Stimulated activated CD4-positive, alpha-beta T cell treated with anti-CD3 and anti-CD28 coated beads, Interleukin-15, amount 100 ng/mL, for 24 hours (primary cell): ENCODE measurements around the gene CDC16.
"Not testable (repeated sequence)": the region's sequence is repeated elsewhere in the genome, so short reads cannot be mapped to it uniquely, and the experiment has no call there.

Experiments
- DNase-seq: peaks from one replicate; pipeline ENCODE4 v3.0.0-alpha.2; 2020

Gene CDC16

GRCh38 chr13:114228176-114228575, 6.5 kb upstream of the CDC16 start:
- no peak for DNase-seq

DNA sequence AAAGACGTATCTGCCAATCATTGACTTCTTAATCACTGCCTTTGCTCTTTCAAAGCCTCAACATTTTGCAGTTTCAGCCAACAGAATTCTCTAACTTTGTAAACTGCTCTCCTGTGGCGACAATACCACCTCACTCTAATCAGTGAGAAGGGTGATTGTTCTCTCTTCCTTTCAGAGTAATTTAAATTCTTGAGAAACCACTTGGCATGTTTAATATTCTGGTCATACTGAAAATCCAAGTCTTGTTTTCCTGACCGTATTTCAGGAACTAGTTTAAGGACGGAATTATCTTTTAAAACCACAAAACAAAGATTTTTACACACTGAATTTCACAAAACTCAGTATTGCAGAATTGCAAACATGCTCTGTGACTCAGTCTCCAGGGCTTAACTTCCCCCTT, 5.2 kb upstream of the CDC16 start:
- no peak for DNase-seq

DNA sequence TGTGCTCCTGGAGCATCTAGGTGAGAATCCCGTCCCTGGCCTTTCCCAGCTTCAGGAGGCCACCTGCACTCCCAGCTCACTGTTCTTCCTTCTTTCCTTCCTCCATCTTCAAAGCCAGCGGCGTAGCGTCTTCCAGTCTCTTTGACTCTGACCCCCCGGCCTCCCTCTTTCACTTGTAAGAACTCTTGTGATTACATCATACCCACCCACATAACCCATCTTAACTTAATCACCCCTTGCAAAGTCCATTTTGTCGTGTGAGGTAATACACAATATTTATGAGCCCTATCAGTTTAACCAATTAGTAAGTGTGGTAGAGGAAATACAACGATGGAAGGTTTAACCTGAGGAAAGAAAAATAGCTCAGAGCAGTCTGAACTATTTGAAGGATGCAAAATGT, 4.6 kb upstream of the CDC16 start:
- no peak for DNase-seq

DNA sequence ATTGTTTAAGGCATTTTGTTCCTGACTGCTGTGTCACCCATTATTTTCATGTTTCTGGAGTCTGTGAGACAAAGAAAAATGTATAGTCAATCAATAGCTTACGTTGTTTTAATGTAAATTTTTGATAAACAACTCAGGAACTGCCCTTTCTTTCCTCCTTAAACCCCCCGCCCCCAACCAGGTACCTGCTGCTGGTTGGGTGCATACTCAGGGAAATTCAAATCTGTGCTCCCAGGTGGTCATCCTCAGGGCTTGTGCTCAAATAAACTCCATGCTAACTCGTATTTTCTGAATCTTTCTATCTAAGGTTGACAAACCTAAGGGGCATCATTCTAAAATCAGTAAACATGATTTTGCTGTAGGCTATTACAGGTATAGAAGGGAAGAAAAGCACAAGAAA, 4.1 kb upstream of the CDC16 start:
- DNase-seq = no peak

DNA sequence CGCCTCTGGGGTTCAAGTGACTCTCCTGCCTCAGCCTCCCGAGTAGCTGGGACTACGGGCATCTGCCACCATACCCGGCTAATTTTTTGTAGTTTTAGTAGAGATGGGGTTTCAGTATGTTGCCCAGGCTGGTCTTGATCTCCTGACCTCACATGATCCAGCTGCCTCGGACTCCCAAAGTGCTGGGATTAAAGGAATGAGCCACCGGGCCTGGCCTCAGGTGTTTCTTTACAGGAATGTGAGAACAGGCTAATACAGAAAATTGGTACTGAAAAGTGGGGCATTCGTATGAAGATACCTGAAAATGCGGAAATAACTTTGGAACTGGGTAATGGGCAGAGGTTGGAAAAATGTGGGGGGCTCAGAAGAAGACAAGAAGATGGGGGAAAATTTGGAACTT, 2.8 kb upstream of the CDC16 start:
- no peak for DNase-seq

- no peak for DNase-seq
Observed at GRCh38 chr13:114234266-114234644, 442 bp upstream of the CDC16 start.

DNA sequence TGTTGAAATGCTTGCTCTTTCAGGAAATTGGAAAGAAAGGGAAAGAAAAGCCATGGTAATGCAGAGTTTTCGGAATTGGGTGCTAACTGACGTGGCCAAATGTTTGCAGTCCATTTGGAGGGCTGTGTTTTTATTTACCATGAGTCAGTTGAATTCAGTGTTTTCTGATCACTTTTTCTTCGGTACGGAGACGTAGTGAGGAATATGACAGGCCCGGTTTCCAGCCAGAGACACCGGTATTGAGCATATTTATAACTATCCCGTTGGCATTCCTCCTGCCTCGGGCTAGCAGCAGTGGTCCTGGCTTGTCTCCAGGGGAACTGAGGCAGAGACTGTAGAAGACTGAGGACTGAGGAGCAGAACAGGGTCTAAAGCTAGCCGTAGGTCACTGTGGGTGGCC, 1.0 kb downstream of the CDC16 start:
- DNase-seq = no peak

GRCh38 chr13:114236227-114236626, 1.5 kb downstream of the CDC16 start:
- DNase-seq = no peak

GRCh38 chr13:114237415-114238112, 2.9 kb downstream of the CDC16 start:
- no peak for DNase-seq

GRCh38 chr13:114241918-114242317, 7.2 kb downstream of the CDC16 start:
- DNase-seq = no peak

DNA sequence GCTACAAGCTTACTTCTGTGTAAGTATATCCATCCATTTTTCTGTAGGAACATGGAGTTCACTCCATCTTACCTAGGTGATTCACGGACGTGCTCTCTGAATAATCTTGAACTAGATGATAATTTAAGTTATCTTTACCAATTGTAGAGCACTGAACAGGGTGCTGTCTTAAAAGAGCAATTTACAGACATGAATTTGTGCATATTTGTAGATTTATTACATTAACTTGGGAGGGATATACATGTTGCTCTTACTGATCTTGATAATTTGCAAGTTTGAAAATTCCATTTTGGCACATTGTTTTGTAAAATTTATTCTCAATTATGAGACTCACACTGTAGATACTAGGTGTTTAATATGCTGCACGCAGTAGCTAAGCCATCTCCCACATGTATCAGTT, 9.3 kb downstream of the CDC16 start:
- no peak for DNase-seq

- no peak for DNase-seq
Observed at GRCh38 chr13:114244637-114245036, 9.9 kb downstream of the CDC16 start.

GRCh38 chr13:114248011-114248410, 13.3 kb downstream of the CDC16 start:
- DNase-seq = no peak

DNA sequence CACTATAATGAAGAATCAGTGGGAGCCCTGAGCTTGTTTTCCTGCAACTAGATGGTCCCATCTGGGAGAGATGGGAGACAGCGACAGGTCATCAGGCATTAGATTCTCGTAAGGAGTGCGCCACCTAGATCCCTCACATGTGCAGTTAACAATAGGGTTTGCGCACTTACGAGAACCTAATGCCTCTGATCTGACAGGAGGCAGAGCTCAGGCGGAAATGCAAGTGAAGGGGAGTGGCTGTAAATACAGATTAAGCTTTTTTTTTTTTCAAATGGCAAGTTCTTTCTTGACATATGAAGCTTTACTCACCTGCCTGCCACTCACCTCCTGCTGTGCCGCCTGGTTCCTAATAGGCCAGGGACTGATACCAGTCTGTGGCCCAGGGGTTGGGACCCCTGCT, 14.4 kb downstream of the CDC16 start:
- DNase-seq = no peak

DNA sequence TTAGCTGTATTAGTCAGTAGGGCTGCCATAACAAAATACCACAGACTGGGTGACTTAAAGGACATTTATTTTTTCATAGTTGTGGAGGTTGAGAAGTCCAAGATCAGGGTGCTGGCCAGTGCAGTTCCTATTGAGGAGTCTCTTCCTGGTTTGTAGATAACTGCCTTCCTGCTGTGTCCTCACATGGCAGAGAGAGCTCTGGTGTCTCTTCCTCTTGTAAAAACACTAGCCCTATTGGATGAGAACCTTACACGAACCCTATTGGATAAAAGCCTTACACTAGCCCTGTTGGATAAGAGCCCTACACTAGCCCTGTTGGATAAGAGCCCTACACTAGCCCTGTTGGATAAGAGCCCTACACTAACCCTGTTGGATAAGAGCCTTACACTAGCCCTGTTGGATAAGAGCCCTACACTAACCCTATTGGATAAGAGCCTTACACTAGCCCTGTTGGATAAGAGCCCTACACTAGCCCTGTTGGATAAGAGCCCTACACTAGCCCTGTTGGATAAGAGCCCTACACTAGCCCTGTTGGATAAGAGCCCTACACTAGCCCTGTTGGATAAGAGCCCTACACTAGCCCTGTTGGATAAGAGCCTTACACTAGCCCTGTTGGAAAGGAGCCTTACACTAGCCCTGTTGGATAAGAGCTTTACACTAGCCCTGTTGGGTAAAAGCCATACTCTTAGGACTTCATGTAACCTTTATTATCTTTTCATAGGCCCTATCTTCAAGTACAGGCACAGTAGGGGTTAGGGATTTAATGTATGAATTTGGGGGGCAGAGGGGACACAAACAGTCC, 17.1 kb downstream of the CDC16 start:
- not testable (repeated sequence) for DNase-seq

- DNase-seq = no peak
Observed at GRCh38 chr13:114256547-114256946, 21.9 kb downstream of the CDC16 start.

DNA sequence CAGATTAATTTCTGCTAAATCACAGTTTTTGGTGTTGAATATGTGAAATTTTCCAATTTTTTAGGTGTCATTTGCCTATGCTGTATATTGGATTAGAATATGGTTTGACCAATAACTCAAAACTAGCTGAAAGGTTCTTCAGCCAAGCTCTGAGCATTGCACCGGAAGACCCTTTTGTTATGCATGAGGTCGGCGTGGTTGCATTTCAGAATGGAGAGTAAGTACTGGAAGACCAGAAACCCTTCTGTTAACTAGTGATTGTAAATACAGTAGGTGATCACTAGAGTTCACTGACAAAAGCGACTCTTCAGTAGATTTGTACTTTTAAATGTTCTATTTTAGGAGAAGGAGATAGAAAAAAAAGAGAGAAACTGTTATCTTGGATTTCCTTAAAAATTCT, 22.3 kb downstream of the CDC16 start:
- no peak for DNase-seq

DNA sequence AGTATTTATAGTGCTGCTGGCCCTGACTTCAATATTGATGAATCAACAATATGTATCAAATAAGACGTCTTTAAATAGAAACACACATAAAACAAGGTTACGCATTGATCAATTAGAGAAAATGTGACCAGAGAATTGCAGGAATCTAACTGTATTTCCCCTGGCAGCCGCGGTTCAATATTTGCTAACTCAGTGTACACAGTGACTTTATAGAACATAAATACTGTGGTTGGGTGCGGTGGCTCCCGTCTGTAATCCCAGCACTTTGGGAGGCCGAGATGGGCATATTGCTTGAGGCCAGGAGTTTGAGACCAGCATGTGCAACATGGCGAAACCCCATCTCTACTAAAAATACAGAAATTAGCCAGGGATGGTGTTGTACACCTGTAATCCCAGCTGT, 23.9 kb downstream of the CDC16 start:
- no peak for DNase-seq

DNA sequence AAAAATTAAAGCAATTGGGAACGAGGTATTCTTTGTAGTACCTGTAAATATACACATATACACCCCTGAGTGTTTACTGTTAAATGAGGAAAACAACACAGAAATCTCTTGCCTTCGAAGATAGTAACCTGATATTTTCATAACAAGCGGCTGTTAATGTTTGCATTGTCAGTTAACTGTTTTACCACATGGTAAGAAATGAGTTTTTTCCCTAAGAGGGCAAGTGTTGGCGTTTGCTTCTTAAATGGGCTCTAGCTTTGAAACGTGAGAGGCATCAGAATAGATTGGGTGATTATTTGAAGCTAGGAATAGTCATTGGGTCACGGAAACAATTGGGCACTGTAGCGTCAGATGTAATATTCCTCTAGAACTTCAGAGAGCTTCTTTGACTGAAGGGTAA, 24.7 kb downstream of the CDC16 start:
- DNase-seq = no peak

DNA sequence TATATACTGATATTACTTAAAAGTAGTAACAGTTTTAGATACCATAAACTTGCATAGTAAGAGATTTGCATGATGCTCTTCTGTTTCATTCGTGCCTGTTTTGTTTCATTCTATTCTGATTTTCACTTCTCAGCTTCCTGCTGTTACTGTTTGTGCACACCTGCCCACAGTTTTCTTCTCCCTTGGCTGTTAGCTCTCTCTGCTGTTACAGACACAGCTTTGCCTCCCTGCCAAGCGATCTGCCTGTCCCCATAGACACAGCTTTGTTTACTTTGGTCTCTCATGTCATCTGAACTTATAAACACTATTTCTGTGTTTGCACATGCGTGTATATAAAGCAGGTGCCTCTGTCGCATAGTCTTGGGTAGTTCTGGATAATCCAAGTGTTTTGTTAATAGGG, 25.3 kb downstream of the CDC16 start:
- no peak for DNase-seq

GRCh38 chr13:114260814-114261213, 26.1 kb downstream of the CDC16 start:
- no peak for DNase-seq

DNA sequence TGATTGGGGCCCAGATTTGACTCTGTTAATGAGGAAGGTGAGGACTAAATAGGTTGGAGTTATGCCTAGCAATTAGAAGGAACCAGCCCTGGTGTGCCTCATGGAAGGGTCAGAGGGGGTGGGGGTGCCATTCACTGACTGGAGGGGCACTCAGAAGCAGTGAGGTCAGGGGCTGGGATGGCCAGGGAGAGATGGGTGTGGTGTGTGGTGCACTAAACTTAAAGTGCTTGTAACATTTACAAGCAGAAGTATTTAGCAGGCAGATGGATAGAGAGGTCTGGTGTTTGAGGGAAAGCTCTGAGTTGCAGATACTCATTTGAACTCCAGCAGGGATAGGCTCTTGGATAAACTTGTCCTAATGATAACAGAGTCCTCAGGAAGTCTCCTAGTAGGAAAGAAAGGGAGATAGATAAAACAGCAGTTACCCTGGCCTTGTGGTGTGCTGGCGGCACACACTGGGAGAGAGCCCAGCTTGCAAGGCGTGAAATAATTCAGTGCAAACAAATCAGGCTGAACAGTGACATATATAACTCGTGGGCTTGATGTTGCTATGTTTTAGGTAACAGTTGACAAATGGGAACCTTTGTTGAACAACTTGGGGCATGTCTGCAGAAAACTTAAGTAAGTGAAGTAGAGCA, 26.8 kb downstream of the CDC16 start:
- no peak for DNase-seq

DNA sequence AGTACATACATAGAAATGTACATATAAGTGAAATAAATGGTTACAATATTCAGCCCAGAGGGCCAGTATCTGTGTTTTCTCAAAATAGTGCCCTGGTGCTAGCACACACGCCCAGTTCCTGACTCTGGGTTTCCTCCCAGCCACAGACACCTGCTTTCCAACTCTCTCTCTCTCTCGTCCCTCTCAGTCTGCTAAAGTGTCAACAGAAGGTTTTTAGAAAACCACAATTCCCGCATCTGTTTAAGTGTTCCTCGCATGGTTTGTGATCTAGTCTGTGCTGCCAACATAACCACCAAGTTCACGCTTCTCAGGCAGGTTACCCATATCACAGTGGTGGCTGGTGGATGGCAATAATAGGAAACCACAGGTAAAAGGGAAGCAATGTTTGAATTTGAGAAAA, 28.9 kb downstream of the CDC16 start:
- no peak for DNase-seq

GRCh38 chr13:114264313-114264712, 29.6 kb downstream of the CDC16 start:
- DNase-seq = not testable (repeated sequence)
